Measurements from ENCODE around the gene RASA3.
"Not testable (repeated sequence)": the region's sequence is repeated elsewhere in the genome, so short reads cannot be mapped to it uniquely, and the experiment has no call there.

The RASA3 gene

DNA sequence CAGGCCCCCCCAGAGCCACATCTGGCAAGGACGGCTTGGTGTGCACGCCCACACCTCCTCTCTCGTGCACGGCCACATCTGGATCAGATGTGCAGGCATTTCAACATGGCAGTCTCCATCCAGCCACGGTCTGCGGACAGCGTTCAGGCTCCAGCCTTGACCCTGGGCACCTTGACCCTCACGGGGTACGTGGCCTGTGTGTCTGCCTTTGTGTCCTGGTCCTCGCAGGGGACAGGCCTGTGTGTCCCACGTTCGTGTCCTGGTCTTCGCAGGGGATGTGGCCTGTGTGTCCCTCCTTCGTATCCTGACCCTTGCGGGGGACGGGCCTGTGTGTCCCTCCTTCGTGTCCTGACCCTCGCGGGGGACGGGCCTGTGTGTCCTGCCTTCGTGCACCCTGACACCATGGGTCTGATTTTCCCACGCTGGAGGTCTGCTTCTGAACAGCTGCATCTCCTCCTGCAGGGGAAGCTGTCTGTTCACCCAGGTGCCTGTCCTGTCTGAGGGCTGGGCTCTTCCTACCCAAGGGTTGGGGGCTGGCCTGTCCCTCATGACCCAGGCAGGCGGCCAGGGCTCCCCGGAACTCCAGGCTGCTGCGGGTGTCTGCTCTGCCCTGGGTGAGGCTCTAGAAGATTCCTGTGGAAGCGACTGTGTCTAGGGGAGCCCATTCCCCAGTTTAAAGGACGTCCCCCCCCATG lies 25.3 kb downstream of the RASA3 start:
- no peaks in the 10 kb centered on the region for H3K36me3 ChIP-seq (ENCODE audit: control insufficient read depth, low read depth, low read length)
- H3K4me3 ChIP-seq (ENCODE audit: low read length) = no peak overlapping the region
- no peak overlapping the region for H3K9ac ChIP-seq (ENCODE audit: low read length)
- no peaks in the 10 kb centered on the region for H3K9me3 ChIP-seq (ENCODE audit: control insufficient read depth, low read depth, low read length)
- H3K4me1 ChIP-seq (ENCODE audit: control insufficient read depth, low read depth, low read length) = peaks cover 23% of the 10 kb centered on the region
- no peaks in the 10 kb centered on the region for H3K27me3 ChIP-seq (ENCODE audit: control insufficient read depth, insufficient read depth, low read length)
- no peak overlapping the region for H3K27ac ChIP-seq (ENCODE audit: low read length)

- H3K4me3 ChIP-seq (ENCODE audit: low read length) = no peak overlapping the region
- no peaks in the 10 kb centered on the region for H3K36me3 ChIP-seq (ENCODE audit: control insufficient read depth, low read depth, low read length)
- no peak overlapping the region for H3K9ac ChIP-seq (ENCODE audit: low read length)
- no peaks in the 10 kb centered on the region for H3K9me3 ChIP-seq (ENCODE audit: control insufficient read depth, low read depth, low read length)
- H3K27me3 ChIP-seq (ENCODE audit: control insufficient read depth, insufficient read depth, low read length) = no peaks in the 10 kb centered on the region
- H3K27ac ChIP-seq (ENCODE audit: low read length) = no peak overlapping the region
- peaks cover 17% of the 10 kb centered on the region for H3K4me1 ChIP-seq (ENCODE audit: control insufficient read depth, low read depth, low read length)
Measured at GRCh38 chr13:114106526-114106925, 25.9 kb downstream of the RASA3 start.

- Histone ChIP-seq H3K4me3 (ENCODE audit: low read length) (no peak overlapping the region), H3K27ac (ENCODE audit: low read length) (no peak overlapping the region), H3K4me1 (ENCODE audit: control insufficient read depth, low read depth, low read length) (peaks cover 15% of the 10 kb centered on the region), H3K36me3 (ENCODE audit: control insufficient read depth, low read depth, low read length) (no peaks in the 10 kb centered on the region), H3K9ac (ENCODE audit: low read length) (no peak overlapping the region), H3K9me3 (ENCODE audit: control insufficient read depth, low read depth, low read length) (no peaks in the 10 kb centered on the region), H3K27me3 (ENCODE audit: control insufficient read depth, insufficient read depth, low read length) (no peaks in the 10 kb centered on the region)
Measured at GRCh38 chr13:114105521-114106225, 26.8 kb downstream of the RASA3 start.

DNA sequence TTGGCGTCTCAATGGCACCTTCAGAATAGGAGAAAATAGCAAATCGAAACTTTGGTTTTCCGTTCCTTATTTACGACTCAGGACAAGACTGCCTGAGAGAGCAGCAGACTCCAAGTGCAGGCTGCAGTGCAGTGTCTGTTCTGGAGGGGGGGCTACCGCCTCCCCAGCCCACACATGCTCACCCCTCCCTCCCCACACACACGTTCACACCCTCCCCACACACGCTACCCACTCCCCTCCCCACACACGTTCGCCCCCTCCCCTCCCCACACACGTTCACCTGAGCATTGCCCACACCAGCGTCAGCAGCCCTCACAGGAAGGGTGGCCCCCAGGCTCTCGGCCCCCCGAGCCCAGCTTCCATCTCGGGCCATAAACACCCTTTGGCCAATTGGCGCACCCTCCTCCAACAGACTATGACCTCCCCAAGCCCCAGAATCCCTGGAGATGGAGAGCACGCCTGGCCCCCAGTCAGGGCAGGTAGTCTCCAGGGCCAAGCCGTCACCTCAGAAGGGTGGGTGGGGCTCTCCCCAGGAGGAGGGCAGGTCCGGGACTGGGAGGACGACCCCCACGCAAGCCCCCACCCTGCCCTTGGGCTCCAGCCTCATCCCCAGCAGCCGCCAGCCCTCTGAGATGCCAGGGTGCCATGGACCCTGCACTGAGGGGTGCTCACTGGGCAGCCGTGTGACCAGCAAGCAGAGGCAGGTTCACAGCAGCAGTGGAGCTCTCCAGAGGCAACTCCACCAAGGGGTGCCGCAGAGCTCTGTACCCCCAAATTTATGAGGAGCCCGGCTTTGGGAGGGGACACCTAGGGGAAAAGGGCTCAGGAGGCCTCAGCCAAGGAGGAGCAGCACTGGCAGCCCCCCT lies 27.5 kb downstream of the RASA3 start:
- Histone ChIP-seq H3K4me1 (ENCODE audit: control insufficient read depth, low read depth, low read length) (peaks cover 7% of the 10 kb centered on the region), H3K9ac (ENCODE audit: low read length) (no peak overlapping the region), H3K9me3 (ENCODE audit: control insufficient read depth, low read depth, low read length) (no peaks in the 10 kb centered on the region), H3K36me3 (ENCODE audit: control insufficient read depth, low read depth, low read length) (no peaks in the 10 kb centered on the region), H3K27ac (ENCODE audit: low read length) (no peak overlapping the region), H3K27me3 (ENCODE audit: control insufficient read depth, insufficient read depth, low read length) (no peaks in the 10 kb centered on the region), H3K4me3 (ENCODE audit: low read length) (no peak overlapping the region)

GRCh38 chr13:114103801-114104654 lies 28.4 kb downstream of the RASA3 start:
- Histone ChIP-seq H3K9ac (ENCODE audit: low read length) (no peak overlapping the region), H3K9me3 (ENCODE audit: control insufficient read depth, low read depth, low read length) (no peaks in the 10 kb centered on the region), H3K27ac (ENCODE audit: low read length) (no peak overlapping the region), H3K4me1 (ENCODE audit: control insufficient read depth, low read depth, low read length) (no peaks in the 10 kb centered on the region), H3K27me3 (ENCODE audit: control insufficient read depth, insufficient read depth, low read length) (no peaks in the 10 kb centered on the region), H3K4me3 (ENCODE audit: low read length) (no peak overlapping the region), H3K36me3 (ENCODE audit: control insufficient read depth, low read depth, low read length) (no peaks in the 10 kb centered on the region)

GRCh38 chr13:114103289-114103621 lies 29.2 kb downstream of the RASA3 start:
- not testable (repeated sequence) for H3K9me3 ChIP-seq (ENCODE audit: control insufficient read depth, low read depth, low read length); H3K27me3 ChIP-seq (ENCODE audit: control insufficient read depth, insufficient read depth, low read length); H3K4me3 ChIP-seq (ENCODE audit: low read length); H3K9ac ChIP-seq (ENCODE audit: low read length); H3K36me3 ChIP-seq (ENCODE audit: control insufficient read depth, low read depth, low read length); H3K27ac ChIP-seq (ENCODE audit: low read length); H3K4me1 ChIP-seq (ENCODE audit: control insufficient read depth, low read depth, low read length)

- Histone ChIP-seq H3K27ac (ENCODE audit: low read length) (no peak overlapping the region), H3K9me3 (ENCODE audit: control insufficient read depth, low read depth, low read length) (no peaks in the 10 kb centered on the region), H3K36me3 (ENCODE audit: control insufficient read depth, low read depth, low read length) (no peaks in the 10 kb centered on the region), H3K4me3 (ENCODE audit: low read length) (no peak overlapping the region), H3K4me1 (ENCODE audit: control insufficient read depth, low read depth, low read length) (no peaks in the 10 kb centered on the region), H3K9ac (ENCODE audit: low read length) (no peak overlapping the region), H3K27me3 (ENCODE audit: control insufficient read depth, insufficient read depth, low read length) (no peaks in the 10 kb centered on the region)
Measured at GRCh38 chr13:114102521-114103288, 29.7 kb downstream of the RASA3 start.

- Histone ChIP-seq H3K9me3 (ENCODE audit: control insufficient read depth, low read depth, low read length) (no peaks in the 10 kb centered on the region), H3K4me3 (ENCODE audit: low read length) (no peak overlapping the region), H3K9ac (ENCODE audit: low read length) (no peak overlapping the region), H3K27ac (ENCODE audit: low read length) (no peak overlapping the region), H3K36me3 (ENCODE audit: control insufficient read depth, low read depth, low read length) (no peaks in the 10 kb centered on the region), H3K4me1 (ENCODE audit: control insufficient read depth, low read depth, low read length) (no peaks in the 10 kb centered on the region), H3K27me3 (ENCODE audit: control insufficient read depth, insufficient read depth, low read length) (no peaks in the 10 kb centered on the region)
Measured at GRCh38 chr13:114102131-114102520, 30.3 kb downstream of the RASA3 start.

DNA sequence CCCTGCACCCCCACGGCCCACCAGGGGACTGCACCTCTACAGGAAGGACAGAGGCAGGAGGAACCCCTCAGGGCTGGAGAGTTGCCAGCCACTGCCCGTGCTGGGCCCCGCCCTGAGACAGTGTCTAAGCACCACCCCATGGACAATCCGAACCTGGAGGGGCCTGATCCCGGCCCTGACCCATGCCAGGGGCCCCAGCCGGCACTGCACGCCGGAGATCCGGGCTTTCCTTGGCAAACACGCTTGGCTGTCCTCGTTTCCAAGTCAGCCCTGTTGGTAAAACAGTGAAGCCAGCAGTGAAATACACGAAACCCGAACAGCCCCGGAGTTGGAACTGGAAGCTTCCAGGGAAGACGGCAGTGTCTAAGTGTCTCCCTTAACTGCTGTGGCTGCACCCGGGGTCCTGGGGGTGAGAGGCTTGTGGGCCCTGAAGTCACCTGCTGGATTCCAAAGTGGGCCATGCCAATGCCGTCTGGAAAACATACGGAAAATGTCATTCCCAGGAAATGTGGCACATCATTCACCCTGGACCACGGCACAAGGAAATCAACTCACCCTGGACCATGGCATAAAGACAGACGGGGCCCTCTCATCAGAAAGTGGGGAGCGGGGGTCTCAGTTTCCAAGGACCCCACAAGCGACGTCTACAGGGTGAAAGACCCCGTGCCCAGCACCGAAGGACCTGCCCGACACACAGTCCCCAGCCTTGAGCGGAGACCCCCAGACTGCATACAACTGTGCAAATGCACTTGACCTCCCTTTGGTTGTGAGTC lies 30.9 kb downstream of the RASA3 start:
- no peaks in the 10 kb centered on the region for H3K27me3 ChIP-seq (ENCODE audit: control insufficient read depth, insufficient read depth, low read length)
- no peak overlapping the region for H3K9ac ChIP-seq (ENCODE audit: low read length)
- H3K9me3 ChIP-seq (ENCODE audit: control insufficient read depth, low read depth, low read length) = no peaks in the 10 kb centered on the region
- H3K36me3 ChIP-seq (ENCODE audit: control insufficient read depth, low read depth, low read length) = no peaks in the 10 kb centered on the region
- no peak overlapping the region for H3K27ac ChIP-seq (ENCODE audit: low read length)
- H3K4me1 ChIP-seq (ENCODE audit: control insufficient read depth, low read depth, low read length) = no peaks in the 10 kb centered on the region
- no peak overlapping the region for H3K4me3 ChIP-seq (ENCODE audit: low read length)
